GM21515 (cell line): Measurements from ENCODE around the gene UBALD2.
A peak's percentile ranks its signal among the peaks of the same experiment; 100 is the strongest.
"Not testable (repeated sequence)": the region's sequence is repeated elsewhere in the genome, so short reads cannot be mapped to it uniquely, and the experiment has no call there.

Source experiments
- ATAC-seq: cut with Tn5 transposase; IDR thresholded peaks from one replicate; pipeline ENCODE4 v1.9.1; 2021; ENCODE audit not compliant: unreplicated experiment

UBALD2 gene

DNA sequence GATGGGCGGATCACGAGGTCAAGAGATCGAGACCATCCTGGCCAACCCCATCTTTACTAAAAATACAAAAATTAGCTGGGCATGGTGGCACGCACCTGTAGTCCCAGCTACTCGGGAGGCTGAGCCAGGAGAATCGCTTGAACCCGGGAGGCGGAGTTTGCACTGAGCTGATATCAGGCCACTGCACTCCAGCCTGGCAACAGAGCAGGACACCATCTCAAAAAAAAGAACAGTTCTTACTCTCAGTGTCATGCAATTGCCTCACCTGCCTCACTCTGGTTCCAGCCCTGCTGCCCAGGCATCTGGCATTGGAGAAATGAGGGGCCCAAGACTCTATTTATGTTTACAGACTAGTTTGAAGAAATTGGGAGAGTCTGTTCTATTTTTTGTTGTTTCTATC lies 20.4 kb upstream of the UBALD2 start:
- ATAC-seq: not testable (repeated sequence)

GRCh38 chr17:76246080-76247066 lies 18.8 kb upstream of the UBALD2 start:
- ATAC-seq: peak; percentile 93

- no peak for ATAC-seq
Observed at GRCh38 chr17:76247304-76247703, 17.8 kb upstream of the UBALD2 start.

DNA sequence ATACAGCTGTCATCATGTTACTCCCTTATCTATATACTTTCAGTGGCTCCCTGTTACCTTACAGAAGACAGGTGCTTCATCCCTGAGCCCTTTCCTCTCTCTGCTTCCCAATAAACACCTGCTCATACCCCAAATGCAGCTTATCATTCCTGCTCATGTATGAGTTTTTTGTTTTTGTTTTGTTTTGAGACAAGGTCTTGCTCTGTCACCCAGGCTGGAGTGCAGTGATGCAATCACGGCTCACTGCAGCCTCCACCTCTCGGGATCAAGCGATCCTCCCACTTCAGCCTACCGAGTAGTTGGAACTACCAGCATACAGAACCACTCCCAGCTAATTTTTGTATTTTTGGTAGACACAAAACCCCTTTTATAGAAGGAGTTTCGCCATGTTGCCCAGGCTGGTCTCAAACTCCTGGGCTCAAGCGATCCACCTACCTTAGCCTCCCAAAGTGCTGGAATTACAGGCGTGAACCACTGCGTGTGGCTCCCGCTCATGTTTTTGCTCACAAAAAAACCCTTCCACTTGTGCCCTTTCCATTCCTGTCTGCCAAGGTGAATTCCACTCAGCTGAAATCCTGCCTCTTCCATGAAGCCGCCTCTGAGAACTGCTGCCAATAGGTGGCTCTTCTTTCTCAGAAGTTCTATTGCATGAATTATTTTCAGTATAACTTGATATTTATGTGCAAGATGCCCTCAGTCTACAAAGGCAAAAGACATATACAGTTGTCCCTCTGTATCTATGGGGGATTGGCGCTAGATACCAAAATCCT lies 16.9 kb upstream of the UBALD2 start:
- no peak for ATAC-seq

- no peak for ATAC-seq
Observed at GRCh38 chr17:76250141-76250540, 15.0 kb upstream of the UBALD2 start.

- no peak for ATAC-seq
Observed at GRCh38 chr17:76251478-76252039, 13.6 kb upstream of the UBALD2 start.

DNA sequence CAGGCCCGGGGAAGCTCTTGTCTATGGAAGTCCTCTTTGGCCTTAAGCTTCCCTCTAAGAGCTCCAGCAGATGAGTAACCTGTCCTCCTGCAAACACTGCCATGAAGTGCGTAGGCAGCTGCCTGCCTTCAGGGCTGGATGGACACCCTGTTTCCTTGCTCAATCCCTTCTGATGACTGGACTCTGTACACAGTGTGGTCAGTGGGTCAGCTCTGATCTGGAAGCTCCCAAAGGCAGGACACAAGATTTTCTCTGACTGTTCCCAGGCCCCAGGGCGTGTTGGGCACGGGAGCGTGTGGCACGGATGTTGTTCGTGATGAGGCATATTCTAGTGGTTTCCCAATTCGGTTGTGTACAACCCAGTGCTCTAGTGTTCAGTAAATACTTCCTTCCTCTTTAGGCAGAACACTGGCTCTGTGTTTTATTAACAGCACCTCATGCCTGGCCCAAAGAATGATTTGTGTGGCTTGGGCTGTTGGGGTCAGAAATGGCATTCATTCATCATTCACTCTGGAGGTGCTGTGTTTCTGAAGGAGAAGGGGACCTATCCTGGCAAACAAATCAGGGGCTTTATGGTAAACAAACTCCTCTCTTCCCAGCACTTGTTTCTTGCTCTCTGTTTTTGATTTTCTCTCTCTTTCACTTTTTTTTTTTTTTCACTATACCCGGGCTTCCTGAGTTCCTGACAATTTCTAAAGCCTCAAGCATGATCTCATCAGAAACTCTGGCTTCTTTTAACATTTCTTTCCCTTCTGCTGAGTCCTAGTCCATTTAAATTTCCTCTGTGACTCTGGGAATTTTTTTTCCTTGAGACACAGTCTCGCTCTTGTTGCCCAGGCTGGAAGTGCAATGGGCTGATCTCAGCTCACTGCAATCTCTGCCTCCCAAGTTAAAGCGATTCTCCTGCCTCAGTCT lies 12.9 kb upstream of the UBALD2 start:
- ATAC-seq: no peak

GRCh38 chr17:76252967-76253766 lies 12.0 kb upstream of the UBALD2 start:
- not testable (repeated sequence) for ATAC-seq

GRCh38 chr17:76253841-76254240 lies 11.3 kb upstream of the UBALD2 start:
- no peak for ATAC-seq

DNA sequence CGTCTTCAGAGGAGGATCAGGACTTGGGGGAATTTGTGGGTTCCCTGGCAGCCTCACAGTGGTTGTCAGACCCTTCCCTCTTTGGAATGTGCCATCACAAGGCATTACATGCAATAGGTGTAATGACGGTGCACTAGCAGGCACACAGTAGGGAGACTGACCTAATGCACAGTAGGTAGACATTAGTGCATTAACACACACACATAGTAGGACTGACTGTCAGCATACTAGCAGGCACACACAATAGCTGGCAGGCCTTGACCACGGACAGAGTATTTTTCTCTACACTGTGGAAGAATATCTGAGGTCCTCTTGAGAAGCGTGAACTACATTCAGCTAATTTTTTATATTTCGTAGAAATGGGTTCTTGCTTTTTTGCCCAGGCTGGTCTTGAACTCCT lies 10.9 kb upstream of the UBALD2 start:
- ATAC-seq: no peak

GRCh38 chr17:76255801-76256429 lies 9.2 kb upstream of the UBALD2 start:
- ATAC-seq: no peak

DNA sequence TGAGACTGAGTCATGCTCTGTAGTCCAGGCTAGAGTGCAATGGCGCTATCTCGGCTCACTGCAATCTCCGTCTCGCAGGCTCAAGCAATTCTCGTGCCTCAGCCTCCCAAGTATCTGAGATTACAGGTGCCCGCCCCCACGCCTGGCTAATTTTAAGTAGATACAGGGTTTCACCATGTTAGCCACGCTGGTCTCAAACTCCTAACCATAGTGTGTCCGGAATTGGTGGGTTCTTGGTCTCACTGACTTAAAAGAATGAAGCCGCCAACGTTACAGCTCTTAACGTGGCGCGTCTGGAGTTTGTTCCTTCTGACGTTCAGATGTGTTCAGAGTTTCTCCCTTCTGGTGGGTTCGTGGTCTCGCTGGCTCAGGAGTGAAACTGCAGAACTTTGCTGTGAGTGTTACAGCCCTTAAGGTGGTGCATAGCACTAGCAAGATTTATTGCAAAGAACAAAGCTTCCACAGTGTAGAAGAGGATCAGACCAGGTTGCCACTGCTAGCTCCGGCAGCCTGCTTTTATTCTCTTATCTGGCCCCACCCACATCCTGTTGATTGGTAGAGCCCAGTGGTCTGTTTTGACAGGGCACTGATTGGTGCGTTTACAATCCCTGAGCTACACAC lies 8.6 kb upstream of the UBALD2 start:
- ATAC-seq: not testable (repeated sequence)

- ATAC-seq: no peak
Observed at GRCh38 chr17:76260220-76260619, 4.9 kb upstream of the UBALD2 start.

DNA sequence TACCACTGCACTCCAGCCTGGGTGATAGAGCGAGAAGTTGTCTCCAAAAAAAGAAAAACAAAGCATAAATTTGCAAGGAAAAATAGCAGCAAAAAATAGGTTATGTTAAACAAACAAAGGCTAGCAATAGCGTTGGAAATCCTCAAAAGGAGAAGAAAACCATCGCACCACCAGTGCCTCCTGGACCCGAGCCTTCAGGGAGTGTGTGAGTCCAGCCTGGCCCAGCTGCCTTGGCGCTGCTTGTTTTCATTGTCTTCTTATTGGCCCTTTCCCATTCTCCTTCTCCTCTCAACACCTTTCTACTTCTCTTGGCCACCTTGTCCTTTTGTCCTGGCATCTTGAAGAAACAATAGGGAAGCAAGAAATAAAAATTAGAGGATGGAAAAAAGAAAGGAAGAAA lies 4.5 kb upstream of the UBALD2 start:
- no peak for ATAC-seq

- no peak for ATAC-seq
Observed at GRCh38 chr17:76261421-76262215, 3.5 kb upstream of the UBALD2 start.

DNA sequence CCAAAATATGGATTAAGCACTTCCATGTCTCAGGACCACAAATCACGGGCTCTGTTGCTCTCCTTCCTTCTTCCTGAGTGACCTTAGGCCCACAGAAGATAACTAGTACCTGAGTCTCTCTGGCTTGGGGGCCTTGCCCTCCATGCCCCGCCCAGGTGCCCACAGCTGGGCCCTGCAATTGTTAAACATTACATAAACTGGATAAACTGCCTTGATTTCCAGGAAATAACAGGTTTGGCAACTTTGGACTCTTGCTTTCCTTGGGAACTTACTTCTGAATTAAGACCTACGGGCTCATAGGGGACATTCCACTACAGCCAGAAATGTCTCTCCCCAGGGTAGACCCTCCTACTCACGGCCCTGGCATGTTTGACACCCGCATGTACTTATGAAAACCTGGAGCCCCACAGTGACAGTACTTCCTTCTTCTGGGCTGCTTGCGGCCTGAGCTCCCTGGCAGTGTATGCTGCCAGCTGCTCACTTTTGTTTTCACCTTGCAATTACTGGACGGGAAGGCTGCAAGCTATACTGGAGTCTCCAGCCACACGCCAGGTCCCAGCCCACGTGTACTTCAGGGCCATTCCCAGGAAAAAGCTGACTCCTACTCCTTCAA lies 2.3 kb upstream of the UBALD2 start:
- no peak for ATAC-seq

DNA sequence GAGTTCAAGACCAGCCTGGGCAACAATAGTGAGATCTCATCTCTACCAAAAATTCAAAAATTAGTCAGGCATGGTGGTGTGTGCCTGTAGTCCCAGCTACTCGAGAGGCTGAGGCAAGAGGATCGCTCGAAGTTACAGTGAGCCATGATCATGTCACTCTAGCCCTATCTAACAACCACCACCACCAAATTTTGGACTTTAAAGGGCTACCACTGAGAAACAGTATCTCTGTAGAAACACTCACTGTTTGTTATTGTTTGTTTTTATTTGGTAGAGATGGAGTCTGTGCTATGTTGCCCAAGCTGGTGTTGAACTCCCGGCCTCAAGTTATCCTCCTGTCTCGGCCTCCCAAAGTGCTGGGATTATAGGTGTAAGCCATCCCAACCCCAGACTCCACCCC lies 1.3 kb upstream of the UBALD2 start:
- no peak for ATAC-seq

GRCh38 chr17:76264425-76264754 lies 758 bp upstream of the UBALD2 start:
- no peak for ATAC-seq
